HepG2 (cell line): ENCODE results near the gene NAV1. TPM values are rescaled to one million over a fixed set of nuclear protein-coding genes. Genes with fewer than 3 reads are reported as not detected.

Experiments used
- ATAC-seq: fragments of 200-7000 bp; cut with Tn5 transposase; 3 replicates; pipeline ENCODE4 v1.9.1; 2020; ENCODE audit warnings: mild to moderate bottlenecking, moderate library complexity
- BruUV-seq: library from RNA; stranded (reverse); fragments of 400-500 nt; replicated peaks from 2 replicates; lab custom pipeline; 2021; lab: Mats Ljungman, UMichigan
- CTCF ChIA-PET: fragments of 300-600 bp; formaldehyde crosslinking; extraction: SDS; loops from one replicate; lab custom pipeline; 2021; ENCODE audit warnings: low total read pairs, inconsistent platforms, low intra/inter-chr PET ratio; lab: Yijun Ruan, JAX
- POLR2A ChIA-PET: fragments of 350-600 bp; sonication (Branson Sonifier 250); formaldehyde crosslinking; loops from one replicate; lab custom pipeline; 2020; ENCODE audit warnings: antibody characterized with exemption, inconsistent platforms; lab: Yijun Ruan, JAX
- DNase-seq: peaks from one replicate; pipeline ENCODE4 v3.0.0-alpha.2; 2015; ENCODE audit warnings: low spot score
- FAIRE-seq: peaks from 3 replicates; lab custom pipeline; 2011; peaks lifted over from hg19 to GRCh38; lab: Jason Lieb, UNC
- H2AFZ ChIP-seq: one replicate; pipeline ENCODE4 v1.6.1; 2011; ENCODE audit warnings: low read length, inconsistent platforms
- H3K27ac ChIP-seq: fragments of 300-600 bp; 3 replicates; pipeline ENCODE4 v1.8.0; 2011; ENCODE audit warnings: mixed run types, mild to moderate bottlenecking, mixed read lengths, low read length, inconsistent platforms; ENCODE audit not compliant: insufficient read depth; ENCODE audit errors: extremely low read length
- H3K27me3 ChIP-seq, 2 experiments: fragments of 200-600 bp in 1 of 2; 2 replicates in 1 of 2; 3 replicates in 1 of 2; pipeline versions ENCODE4 v1.6.0 to v1.8.0; 2011; ENCODE audit warnings: low read length in 2 of 2, mild to moderate bottlenecking in 2 of 2, moderate library complexity in 2 of 2, inconsistent platforms in 1 of 2; ENCODE audit not compliant: insufficient read depth in 2 of 2, control insufficient read depth in 1 of 2
- H3K36me3 ChIP-seq, 2 experiments: fragments of 200-600 bp in 1 of 2; replicated peaks in 1 of 2; 2 replicates in 1 of 2; 3 replicates in 1 of 2; pipeline versions ENCODE4 v1.5.1 to v1.8.0; 2011; ENCODE audit warnings: low read length in 2 of 2, inconsistent platforms in 1 of 2; ENCODE audit not compliant: insufficient read depth in 2 of 2, control insufficient read depth in 1 of 2
- H3K4me1 ChIP-seq: 2 replicates; pipeline ENCODE4 v1.5.1; 2012; ENCODE audit warnings: low read length, inconsistent platforms; ENCODE audit not compliant: insufficient read depth
- H3K4me2 ChIP-seq: 2 replicates; pipeline ENCODE4 v1.6.0; 2011; ENCODE audit warnings: low read depth, low read length, inconsistent platforms
- H3K4me3 ChIP-seq, 3 experiments: fragments of 200-600 bp in 1 of 3; sonication (generic), shearing (Covaris generic) in 1 of 3; replicated peaks in 1 of 3; 2 replicates each; pipeline ENCODE4 v1.5.1; 2011 to 2016; ENCODE audit warnings: low read length in 3 of 3, inconsistent platforms in 2 of 3, low read depth in 2 of 3, mild to moderate bottlenecking in 2 of 3, control low read depth in 1 of 3, mixed read lengths in 1 of 3; ENCODE audit not compliant: insufficient read depth in 1 of 3
- H3K79me2 ChIP-seq: one replicate; pipeline ENCODE4 v1.6.1; 2011; ENCODE audit warnings: low read length, inconsistent platforms; ENCODE audit not compliant: insufficient read depth
- H3K9ac ChIP-seq: 2 replicates; pipeline ENCODE4 v1.6.0; 2011; ENCODE audit warnings: mild to moderate bottlenecking, low read depth, low read length, inconsistent platforms; ENCODE audit not compliant: insufficient read depth
- H3K9me3 ChIP-seq: 2 replicates; pipeline ENCODE4 v1.5.1; 2012; ENCODE audit warnings: mild to moderate bottlenecking, low read length
- H4K20me1 ChIP-seq: 2 replicates; pipeline ENCODE4 v1.6.0; 2011; ENCODE audit warnings: inconsistent platforms, mild to moderate bottlenecking, low read length, moderate library complexity; ENCODE audit not compliant: insufficient read depth
- FOXM1 ChIP-seq: sonication (generic); formaldehyde crosslinking; IDR thresholded peaks from 2 replicates; pipeline ENCODE4 v1.5.0; 2020; ENCODE audit warnings: missing genetic modification reagents
- HBP1 ChIP-seq: IDR thresholded peaks from 2 replicates; pipeline ENCODE4 v1.6.1; 2016; ENCODE audit warnings: low read depth, control low read depth
- MLXIP ChIP-seq: sonication (generic); formaldehyde crosslinking; IDR thresholded peaks from 2 replicates; pipeline ENCODE4 v1.9.0; 2021; ENCODE audit warnings: missing genetic modification reagents, borderline replicate concordance
- NFAT5 ChIP-seq: sonication (generic); formaldehyde crosslinking; IDR thresholded peaks from 2 replicates; pipeline ENCODE4 v1.4.0; 2020; ENCODE audit warnings: missing genetic modification reagents
- PBX2 ChIP-seq: IDR thresholded peaks from 2 replicates; pipeline ENCODE4 v1.6.1; 2016; ENCODE audit warnings: control low read depth
- SIX1 ChIP-seq: sonication (generic); formaldehyde crosslinking; IDR thresholded peaks from 2 replicates; pipeline ENCODE4 v1.4.0; 2020; ENCODE audit warnings: missing genetic modification reagents, borderline replicate concordance
- SIX4 ChIP-seq: sonication (generic); formaldehyde crosslinking; IDR thresholded peaks from 2 replicates; pipeline ENCODE4 v1.4.0; 2020; ENCODE audit warnings: missing genetic modification reagents
- SP1 ChIP-seq, 2 experiments: fragments of 450-650 bp in 1 of 2; sonication (generic) in 1 of 2; formaldehyde crosslinking in 1 of 2; IDR thresholded peaks; 2 replicates each; pipeline versions ENCODE4 v1.4.0 to v1.6.1; 2016 to 2020; ENCODE audit warnings: missing genetic modification reagents in 1 of 2
- ZC3H13 ChIP-seq: sonication (generic); formaldehyde crosslinking; IDR thresholded peaks from 2 replicates; pipeline ENCODE4 v1.8.1; 2023; ENCODE audit warnings: mild to moderate bottlenecking, missing genetic modification reagents, moderate library complexity
- ZFX ChIP-seq: sonication (generic); formaldehyde crosslinking; IDR thresholded peaks from 2 replicates; pipeline ENCODE4 v1.4.0; 2020; ENCODE audit warnings: mild to moderate bottlenecking, low read depth, missing genetic modification reagents, moderate library complexity
- ZNF557 ChIP-seq: sonication (generic); formaldehyde crosslinking; IDR thresholded peaks from 2 replicates; pipeline ENCODE4 v1.4.0; 2020; ENCODE audit warnings: missing genetic modification reagents
- ZNF713 ChIP-seq: sonication (generic); formaldehyde crosslinking; IDR thresholded peaks from 2 replicates; pipeline ENCODE4 v1.4.0; 2020; ENCODE audit warnings: mild to moderate bottlenecking, missing genetic modification reagents
- ZSCAN25 ChIP-seq: sonication (generic); formaldehyde crosslinking; IDR thresholded peaks from 2 replicates; pipeline ENCODE4 v1.8.0; 2022; ENCODE audit warnings: mild to moderate bottlenecking, missing genetic modification reagents
- WGBS: methylation state at CpG from one replicate; pipeline ENCODE4 v1.1.6; 2017; ENCODE audit warnings: low lambda C conversion rate; 5-methylcytosine and 5-hydroxymethylcytosine counted together
- in situ Hi-C: cut with HindIII; loops from 2 replicates; pipeline ENCODE4 v1.10.0; 2017; ENCODE audit warnings: low pct_unique_long_range_greater_than_20kb; ENCODE audit not compliant: extremely low pct_ligation_motif_present
- intact Hi-C: fragments of 100-400 bp; cut with micrococcal nuclease; formaldehyde crosslinking; loops from one replicate; pipeline ENCODE4 v1.10.0; 2022; ENCODE audit not compliant: unreplicated experiment
- polyA plus RNA-seq, 8 experiments: library from polyadenylated mRNA; depleted of rRNA in 3 of 8; stranded (reverse) in 7 of 8; unstranded in 1 of 8; fragments of >200 nt; fragmentation: Illumina TruSeq in 4 of 8; extraction: Trizol in 4 of 8; gene quantifications; 2 replicates each; pipeline versions ENCODE4 v1.2.1 to v1.2.3, GENCODE V29; 2011 to 2016; ENCODE audit warnings: low read depth in 4 of 8, missing spikeins in 1 of 8, mixed read lengths in 1 of 8; ENCODE audit not compliant: insufficient read depth in 1 of 8
- total RNA-seq, 5 experiments: library from RNA; depleted of rRNA; stranded (reverse); fragments of >200 nt; fragmentation: Illumina TruSeq; extraction: Trizol; gene quantifications; 2 replicates each; pipeline ENCODE4 v1.2.3, GENCODE V29; 2016; ENCODE audit warnings: low read depth in 1 of 5

NAV1 gene
- total and polyA plus RNA-seq, 2 of the 13 experiments (the other 11 are each of a cell fraction or from before 2014, with no cell fraction given), result not detected

GRCh38 chr1:201499191-201499590, 39.7 kb upstream of the NAV1 start:
- ChIA-PET CTCF (no interaction called here), POLR2A (no interaction called here)
- Histone ChIP-seq H3K9me3 (no peaks in the 10 kb centered on the region), H3K79me2 (no peaks in the 10 kb centered on the region), H4K20me1 (no peaks in the 10 kb centered on the region), H3K27ac (no peak overlapping the region)
- in situ Hi-C loops, result no loop called here
- WGBS, result 97% methylated on average over 3 of the region's 3 CpGs
- no peak for ATAC-seq
- no TSS peak for BruUV-seq
- TF ChIP-seq PBX2 (CRISPR knock-in tag) (no peak), MLXIP (no peak), ZC3H13 (CRISPR knock-in tag) (no peak), ZFX (CRISPR knock-in tag) (no peak), NFAT5 (no peak), ZNF713 (no peak), ZSCAN25 (CRISPR knock-in tag) (no peak), SIX1 (CRISPR knock-in tag) (no peak), FOXM1 (CRISPR knock-in tag) (no peak), SP1 (IDR thresholded peaks at IDR 0.05) (no peak), SP1 (CRISPR knock-in tag; IDR thresholded peaks at IDR 0.05) (no peak), ZNF557 (CRISPR knock-in tag) (no peak), HBP1 (CRISPR knock-in tag) (no peak), SIX4 (CRISPR knock-in tag) (no peak)
- TF ChIP-seq, all 625 proteins: peak for 0
- Histone ChIP-seq H3K36me3 (no peaks in the 10 kb centered on the region), H3K27me3 (no peaks in the 10 kb centered on the region), H3K4me3 (no peak overlapping the region), H3K4me1 (peaks cover 87% of the 10 kb centered on the region), H2AFZ (no peak overlapping the region), H3K4me2 (no peak overlapping the region), H3K9ac (no peak overlapping the region)
- intact Hi-C loops, result no loop called here
- FAIRE-seq, result no peak
- no peak for DNase-seq
